ENCODE measurements around the gene LRRC32. TPM values are rescaled to one million over a fixed set of nuclear protein-coding genes. Genes with fewer than 3 reads are reported as not detected.

Gene LRRC32
- total and polyA plus RNA-seq, 2 donors (not counting 1 experiment from before 2014, with no cell fraction given): 19.2 to 103 TPM

- H3K9ac ChIP-seq (ENCODE audit: insufficient read depth, low read length): peak overlapping the region; percentile 58
- no peaks in the 10 kb centered on the region for H4K20me1 ChIP-seq (ENCODE audit: control insufficient read depth, extremely low read depth, insufficient read depth, low read length)
- DNase-seq (ENCODE audit: low read depth in 2 of 2): peak; percentile 71 to 89
- peaks cover 39% of the 10 kb centered on the region for H3K79me2 ChIP-seq (ENCODE audit: control insufficient read depth, insufficient read depth, low read length)
- H3K36me3 ChIP-seq (ENCODE audit: control insufficient read depth, insufficient read depth, low read length): no peaks in the 10 kb centered on the region
- H3K27me3 ChIP-seq (ENCODE audit: control insufficient read depth, insufficient read depth, low read length): peaks cover 4% of the 10 kb centered on the region
- peak overlapping the region; percentile 75 for H3K4me2 ChIP-seq (ENCODE audit: extremely low read depth, insufficient read depth, low read length)
- H2AFZ ChIP-seq (ENCODE audit: low read length): no peak overlapping the region
- peak overlapping the region; percentile 63 for H3K27ac ChIP-seq (ENCODE audit: insufficient read depth, low read length)
- peak overlapping the region; percentile 45 to 68 (median 56) for H3K4me3 ChIP-seq (replicated peaks in 1 of 4; ENCODE audit: control extremely low read depth in 1 of 4, insufficient read depth in 1 of 4, low read depth in 3 of 4, low read length in 4 of 4)
- peaks cover 6% of the 10 kb centered on the region for H3K4me1 ChIP-seq (ENCODE audit: control insufficient read depth, extremely low read depth, insufficient read depth, low read length)
- TF ChIP-seq CTCF (conservative IDR thresholded peaks at IDR 0.05 in 1 of 2, IDR thresholded peaks at IDR 0.05 in 1 of 2; ENCODE audit: low read depth in 1 of 2, low read length in 2 of 2): no peak
- no peak for TF ChIP-seq EZH2 (IDR thresholded peaks at IDR 0.05; ENCODE audit: low read length, missing control alignments)
- H3K9me3 ChIP-seq (ENCODE audit: control insufficient read depth, insufficient read depth, low read depth, low read length): no peaks in the 10 kb centered on the region
These were observed 554 bp downstream of the LRRC32 start for GRCh38 chr11:76669901-76670484.

DNA sequence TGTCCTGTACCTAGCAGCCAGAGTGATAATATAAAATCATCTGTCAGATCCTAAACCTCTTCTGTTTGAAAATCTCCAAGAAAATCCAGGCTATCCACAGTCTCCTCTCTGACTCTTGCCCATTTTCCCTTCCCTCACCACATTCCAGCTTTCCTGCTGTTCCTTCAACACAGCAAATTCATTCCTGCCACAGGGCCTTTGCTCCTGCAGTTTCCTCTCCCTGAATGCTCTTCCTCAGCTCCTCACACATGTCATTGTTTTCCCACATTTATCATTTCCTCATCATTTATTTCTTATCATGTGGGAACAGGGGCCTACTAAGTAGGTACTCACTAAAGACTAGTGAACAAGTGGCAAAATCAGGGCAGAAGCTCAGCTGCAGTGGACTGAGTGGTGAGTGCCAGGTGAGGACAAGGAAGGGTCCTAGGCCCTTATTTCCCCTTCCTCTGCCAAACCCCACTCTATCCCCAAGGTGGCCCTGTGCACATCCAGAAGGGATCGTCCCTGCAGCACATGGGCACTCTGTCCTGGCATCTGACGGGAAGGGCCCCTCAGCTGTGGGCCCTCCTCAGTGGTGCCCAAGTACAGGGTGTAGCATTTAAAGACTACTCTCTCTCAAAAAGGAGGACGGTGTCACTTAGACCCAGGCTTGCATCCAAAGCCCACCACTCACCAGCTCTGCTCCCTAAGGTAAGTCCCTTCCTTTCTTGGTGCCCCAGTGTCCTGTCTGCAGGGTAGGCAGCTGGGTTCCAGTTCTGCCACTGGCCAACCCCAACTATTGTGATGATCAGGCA is 2.0 kb downstream of the LRRC32 start:
- Histone ChIP-seq H3K9me3 (ENCODE audit: control insufficient read depth, insufficient read depth, low read depth, low read length) (no peaks in the 10 kb centered on the region), H3K4me1 (ENCODE audit: control insufficient read depth, extremely low read depth, insufficient read depth, low read length) (peaks cover 6% of the 10 kb centered on the region), H3K4me2 (ENCODE audit: extremely low read depth, insufficient read depth, low read length) (peak overlapping the region; percentile 42), H3K27ac (ENCODE audit: insufficient read depth, low read length) (peak overlapping the region; percentile 63), H3K9ac (ENCODE audit: insufficient read depth, low read length) (peak overlapping the region; percentile 58), H3K4me3 (replicated peaks in 1 of 4; ENCODE audit: control extremely low read depth in 1 of 4, insufficient read depth in 1 of 4, low read depth in 3 of 4, low read length in 4 of 4) (peak overlapping the region in 3 of 4 experiments; percentile 4 to 68 (median 33)), H3K27me3 (ENCODE audit: control insufficient read depth, insufficient read depth, low read length) (peaks cover 4% of the 10 kb centered on the region), H2AFZ (ENCODE audit: low read length) (no peak overlapping the region), H3K79me2 (ENCODE audit: control insufficient read depth, insufficient read depth, low read length) (peaks cover 39% of the 10 kb centered on the region), H3K36me3 (ENCODE audit: control insufficient read depth, insufficient read depth, low read length) (peaks cover 2% of the 10 kb centered on the region), H4K20me1 (ENCODE audit: control insufficient read depth, extremely low read depth, insufficient read depth, low read length) (no peaks in the 10 kb centered on the region)
- no peak for DNase-seq (ENCODE audit: low read depth in 2 of 2)
- no peak for TF ChIP-seq EZH2 (IDR thresholded peaks at IDR 0.05; ENCODE audit: low read length, missing control alignments)
- no peak for TF ChIP-seq CTCF (conservative IDR thresholded peaks at IDR 0.05 in 1 of 2, IDR thresholded peaks at IDR 0.05 in 1 of 2; ENCODE audit: low read depth in 1 of 2, low read length in 2 of 2)

DNA sequence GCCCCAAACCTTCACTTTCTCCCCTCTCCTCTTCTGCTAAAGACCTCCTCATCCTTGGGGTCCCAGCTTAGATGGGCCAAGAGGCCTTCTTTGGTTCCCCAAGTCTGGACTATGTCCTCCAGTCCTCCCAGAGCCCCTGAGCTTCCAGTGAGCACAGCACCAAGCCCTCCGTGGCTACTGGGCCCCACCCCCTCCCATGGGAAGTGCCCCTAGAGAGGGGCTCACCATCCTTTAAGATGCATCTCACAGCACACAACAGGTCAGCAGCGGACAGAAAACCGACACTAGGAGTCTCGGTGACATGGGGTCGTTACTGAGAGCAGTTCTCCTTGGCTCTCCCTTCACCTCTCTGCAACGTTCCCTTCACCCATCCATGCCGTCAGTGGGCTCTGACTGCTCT is 2.7 kb downstream of the LRRC32 start:
- no peaks in the 10 kb centered on the region for H4K20me1 ChIP-seq (ENCODE audit: control insufficient read depth, extremely low read depth, insufficient read depth, low read length)
- H3K9ac ChIP-seq (ENCODE audit: insufficient read depth, low read length): peak overlapping the region; percentile 21
- H3K79me2 ChIP-seq (ENCODE audit: control insufficient read depth, insufficient read depth, low read length): peaks cover 39% of the 10 kb centered on the region
- H3K36me3 ChIP-seq (ENCODE audit: control insufficient read depth, insufficient read depth, low read length): peaks cover 3% of the 10 kb centered on the region
- no peak for DNase-seq (ENCODE audit: low read depth in 2 of 2)
- peak overlapping the region in 2 of 4 experiments; percentile 11 to 68 for H3K4me3 ChIP-seq (replicated peaks in 1 of 4; ENCODE audit: control extremely low read depth in 1 of 4, insufficient read depth in 1 of 4, low read depth in 3 of 4, low read length in 4 of 4)
- H3K4me1 ChIP-seq (ENCODE audit: control insufficient read depth, extremely low read depth, insufficient read depth, low read length): peaks cover 6% of the 10 kb centered on the region
- no peak for TF ChIP-seq CTCF (conservative IDR thresholded peaks at IDR 0.05 in 1 of 2, IDR thresholded peaks at IDR 0.05 in 1 of 2; ENCODE audit: low read depth in 1 of 2, low read length in 2 of 2)
- no peak for TF ChIP-seq EZH2 (IDR thresholded peaks at IDR 0.05; ENCODE audit: low read length, missing control alignments)
- peaks cover 4% of the 10 kb centered on the region for H3K27me3 ChIP-seq (ENCODE audit: control insufficient read depth, insufficient read depth, low read length)
- H3K9me3 ChIP-seq (ENCODE audit: control insufficient read depth, insufficient read depth, low read depth, low read length): no peaks in the 10 kb centered on the region
- no peak overlapping the region for H2AFZ ChIP-seq (ENCODE audit: low read length)
- H3K27ac ChIP-seq (ENCODE audit: insufficient read depth, low read length): no peak overlapping the region
- H3K4me2 ChIP-seq (ENCODE audit: extremely low read depth, insufficient read depth, low read length): no peak overlapping the region
